ENCODE results near the gene CCDC192.
A peak's percentile ranks its signal among the peaks of the same experiment; 100 is the strongest.

Gene CCDC192

DNA sequence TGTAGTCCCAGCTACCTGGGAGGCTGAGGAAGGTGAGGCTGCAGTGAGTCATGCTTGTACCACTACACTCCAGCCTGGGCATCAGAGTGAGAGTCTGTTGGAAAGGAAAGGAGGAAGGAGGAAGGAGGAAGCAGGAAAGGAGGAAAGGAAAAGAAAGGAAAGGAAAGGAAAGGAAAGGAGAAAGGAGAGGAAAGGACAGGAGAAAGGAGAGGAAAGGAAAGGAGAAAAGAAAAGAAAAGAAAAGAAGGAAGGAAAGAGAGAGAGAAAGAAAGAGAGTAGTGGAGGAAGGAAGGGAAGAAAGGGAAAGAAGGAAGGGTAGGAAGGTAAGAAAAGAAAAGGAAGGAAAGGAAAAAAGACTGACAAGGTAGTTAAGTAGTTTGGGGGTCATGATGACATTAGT, 217.7 kb downstream of the CCDC192 start:
- Histone ChIP-seq H3K9ac (no peak overlapping the region), H3K79me2 (ENCODE audit: insufficient read depth, low read depth) (no peaks in the 10 kb centered on the region), H3K4me3 (IDR thresholded peaks at IDR 0.05; ENCODE audit: insufficient read depth, low read depth, low read length) (no peak overlapping the region), H4K20me1 (ENCODE audit: insufficient read depth) (no peaks in the 10 kb centered on the region), H2AFZ (ENCODE audit: low read depth) (no peak overlapping the region), H3K36me3 (ENCODE audit: insufficient read depth) (no peaks in the 10 kb centered on the region), H3K4me2 (no peak overlapping the region), H3K27me3 (ENCODE audit: insufficient read depth, low read depth) (no peaks in the 10 kb centered on the region), H3K27ac (no peak overlapping the region), H3K4me1 (ENCODE audit: low read depth, poor library complexity, severe bottlenecking) (peaks cover 15% of the 10 kb centered on the region)
- TF ChIP-seq, protein P1, sequence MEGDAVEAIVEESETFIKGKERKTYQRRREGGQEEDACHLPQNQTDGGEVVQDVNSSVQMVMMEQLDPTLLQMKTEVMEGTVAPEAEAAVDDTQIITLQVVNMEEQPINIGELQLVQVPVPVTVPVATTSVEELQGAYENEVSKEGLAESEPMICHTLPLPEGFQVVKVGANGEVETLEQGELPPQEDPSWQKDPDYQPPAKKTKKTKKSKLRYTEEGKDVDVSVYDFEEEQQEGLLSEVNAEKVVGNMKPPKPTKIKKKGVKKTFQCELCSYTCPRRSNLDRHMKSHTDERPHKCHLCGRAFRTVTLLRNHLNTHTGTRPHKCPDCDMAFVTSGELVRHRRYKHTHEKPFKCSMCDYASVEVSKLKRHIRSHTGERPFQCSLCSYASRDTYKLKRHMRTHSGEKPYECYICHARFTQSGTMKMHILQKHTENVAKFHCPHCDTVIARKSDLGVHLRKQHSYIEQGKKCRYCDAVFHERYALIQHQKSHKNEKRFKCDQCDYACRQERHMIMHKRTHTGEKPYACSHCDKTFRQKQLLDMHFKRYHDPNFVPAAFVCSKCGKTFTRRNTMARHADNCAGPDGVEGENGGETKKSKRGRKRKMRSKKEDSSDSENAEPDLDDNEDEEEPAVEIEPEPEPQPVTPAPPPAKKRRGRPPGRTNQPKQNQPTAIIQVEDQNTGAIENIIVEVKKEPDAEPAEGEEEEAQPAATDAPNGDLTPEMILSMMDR (conservative IDR thresholded peaks at IDR 0.05; ENCODE audit: low read depth, low read length): no peak

DNA sequence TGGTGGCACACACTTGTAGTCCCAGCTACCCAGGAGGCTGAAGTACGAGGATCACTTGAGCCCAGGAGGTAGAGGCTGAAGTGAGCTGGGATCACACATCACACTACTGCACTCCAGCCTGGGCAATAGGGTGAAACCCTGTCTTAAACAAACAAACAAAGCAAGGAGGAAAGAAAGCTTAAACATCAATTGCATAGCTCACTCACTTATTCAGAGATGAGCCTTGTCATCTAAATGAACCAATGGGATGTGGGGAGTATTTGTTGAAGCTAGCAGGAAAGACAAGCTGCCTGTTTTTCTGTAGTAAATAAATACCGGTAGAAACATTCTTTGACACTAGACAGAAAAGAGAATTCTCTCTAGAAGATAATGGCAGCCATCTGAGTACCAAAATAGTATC, 219.4 kb downstream of the CCDC192 start:
- H3K27me3 ChIP-seq (ENCODE audit: insufficient read depth, low read depth): no peaks in the 10 kb centered on the region
- no peaks in the 10 kb centered on the region for H3K36me3 ChIP-seq (ENCODE audit: insufficient read depth)
- no peak overlapping the region for H3K9ac ChIP-seq
- H3K27ac ChIP-seq: no peak overlapping the region
- no peaks in the 10 kb centered on the region for H3K79me2 ChIP-seq (ENCODE audit: insufficient read depth, low read depth)
- H3K4me3 ChIP-seq (IDR thresholded peaks at IDR 0.05; ENCODE audit: insufficient read depth, low read depth, low read length): no peak overlapping the region
- H4K20me1 ChIP-seq (ENCODE audit: insufficient read depth): no peaks in the 10 kb centered on the region
- TF ChIP-seq, protein P1 (conservative IDR thresholded peaks at IDR 0.05; ENCODE audit: low read depth, low read length): no peak
- H2AFZ ChIP-seq (ENCODE audit: low read depth): no peak overlapping the region
- H3K4me2 ChIP-seq: no peak overlapping the region
- H3K4me1 ChIP-seq (ENCODE audit: low read depth, poor library complexity, severe bottlenecking): peaks cover 8% of the 10 kb centered on the region

DNA sequence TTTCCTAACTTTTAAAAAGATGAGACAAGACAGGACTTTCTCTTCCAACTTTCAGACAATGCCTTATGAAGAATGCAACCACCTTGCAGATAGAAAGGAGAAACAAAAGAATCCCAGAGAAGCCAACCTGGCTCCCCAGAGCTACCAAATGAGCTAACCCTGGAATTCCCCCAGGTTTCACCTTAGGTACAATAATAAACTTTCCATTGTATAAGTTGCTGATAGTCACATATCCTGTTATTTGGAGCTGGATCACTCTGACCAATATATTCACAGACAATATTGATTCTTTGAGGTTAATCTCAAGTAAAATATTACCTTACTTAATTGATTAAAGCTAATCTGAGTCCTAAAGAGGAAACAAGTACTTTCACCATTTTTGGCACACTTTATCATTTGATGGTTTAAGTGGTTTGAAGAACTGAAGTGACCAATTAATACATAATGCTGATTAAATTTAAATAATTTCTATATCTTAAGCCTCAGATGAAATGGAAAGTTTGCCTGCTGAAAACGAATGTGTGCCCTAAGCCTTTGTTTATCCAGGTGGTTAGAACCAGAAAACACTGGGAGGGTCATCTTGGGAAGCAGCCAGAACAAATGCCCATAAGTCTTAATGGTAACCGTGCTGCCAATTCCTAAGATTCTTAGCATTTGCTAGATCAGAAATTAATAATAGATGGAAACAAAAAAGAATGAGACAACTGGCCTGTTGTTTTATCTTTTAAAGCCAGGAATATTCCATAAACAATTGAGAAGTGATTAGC, 220.8 kb downstream of the CCDC192 start:
- H2AFZ ChIP-seq (ENCODE audit: low read depth): no peak overlapping the region
- H4K20me1 ChIP-seq (ENCODE audit: insufficient read depth): no peaks in the 10 kb centered on the region
- no peak overlapping the region for H3K27ac ChIP-seq
- H3K79me2 ChIP-seq (ENCODE audit: insufficient read depth, low read depth): no peaks in the 10 kb centered on the region
- no peak overlapping the region for H3K4me3 ChIP-seq (IDR thresholded peaks at IDR 0.05; ENCODE audit: insufficient read depth, low read depth, low read length)
- TF ChIP-seq, protein P1 (conservative IDR thresholded peaks at IDR 0.05; ENCODE audit: low read depth, low read length): no peak
- H3K4me1 ChIP-seq (ENCODE audit: low read depth, poor library complexity, severe bottlenecking): peaks cover 8% of the 10 kb centered on the region
- no peak overlapping the region for H3K9ac ChIP-seq
- H3K4me2 ChIP-seq: 0 out of 2 replicates have a peak overlapping the region, but pooled peaks have one; percentile 3
- no peaks in the 10 kb centered on the region for H3K27me3 ChIP-seq (ENCODE audit: insufficient read depth, low read depth)
- no peaks in the 10 kb centered on the region for H3K36me3 ChIP-seq (ENCODE audit: insufficient read depth)

DNA sequence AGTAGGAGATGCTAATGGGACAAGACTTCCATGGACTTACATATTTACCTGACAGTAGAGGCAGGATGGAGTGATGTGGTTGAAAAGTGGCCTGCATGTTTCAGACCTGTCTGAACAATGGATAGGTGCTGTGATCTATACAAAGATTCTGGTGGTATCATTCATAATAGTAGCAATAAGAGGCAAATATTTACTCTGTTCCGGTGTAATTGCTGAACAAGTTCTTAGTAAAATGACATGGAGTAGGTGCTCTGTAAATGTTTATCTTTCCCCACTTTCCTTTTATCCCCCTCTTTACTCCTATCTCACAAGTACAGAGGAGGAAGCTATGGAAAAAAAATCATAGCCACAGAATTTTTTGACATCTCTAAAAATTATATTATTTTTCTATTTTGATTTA, 221.4 kb downstream of the CCDC192 start:
- Histone ChIP-seq H3K9ac (no peak overlapping the region), H3K4me2 (no peak overlapping the region), H3K79me2 (ENCODE audit: insufficient read depth, low read depth) (no peaks in the 10 kb centered on the region), H4K20me1 (ENCODE audit: insufficient read depth) (no peaks in the 10 kb centered on the region), H3K4me1 (ENCODE audit: low read depth, poor library complexity, severe bottlenecking) (peaks cover 8% of the 10 kb centered on the region), H3K4me3 (IDR thresholded peaks at IDR 0.05; ENCODE audit: insufficient read depth, low read depth, low read length) (no peak overlapping the region), H3K27ac (no peak overlapping the region), H3K27me3 (ENCODE audit: insufficient read depth, low read depth) (no peaks in the 10 kb centered on the region), H2AFZ (ENCODE audit: low read depth) (no peak overlapping the region), H3K36me3 (ENCODE audit: insufficient read depth) (no peaks in the 10 kb centered on the region)
- TF ChIP-seq, protein P1 (conservative IDR thresholded peaks at IDR 0.05; ENCODE audit: low read depth, low read length): no peak

Measured in KMS-11 (cell line).